HG03196 (cell line): ENCODE measurements around the gene ACO1.

Source experiments
- ATAC-seq: cut with Tn5 transposase; IDR thresholded peaks from one replicate; pipeline ENCODE4 v1.9.1; 2021; ENCODE audit not compliant: unreplicated experiment

ACO1 gene

DNA sequence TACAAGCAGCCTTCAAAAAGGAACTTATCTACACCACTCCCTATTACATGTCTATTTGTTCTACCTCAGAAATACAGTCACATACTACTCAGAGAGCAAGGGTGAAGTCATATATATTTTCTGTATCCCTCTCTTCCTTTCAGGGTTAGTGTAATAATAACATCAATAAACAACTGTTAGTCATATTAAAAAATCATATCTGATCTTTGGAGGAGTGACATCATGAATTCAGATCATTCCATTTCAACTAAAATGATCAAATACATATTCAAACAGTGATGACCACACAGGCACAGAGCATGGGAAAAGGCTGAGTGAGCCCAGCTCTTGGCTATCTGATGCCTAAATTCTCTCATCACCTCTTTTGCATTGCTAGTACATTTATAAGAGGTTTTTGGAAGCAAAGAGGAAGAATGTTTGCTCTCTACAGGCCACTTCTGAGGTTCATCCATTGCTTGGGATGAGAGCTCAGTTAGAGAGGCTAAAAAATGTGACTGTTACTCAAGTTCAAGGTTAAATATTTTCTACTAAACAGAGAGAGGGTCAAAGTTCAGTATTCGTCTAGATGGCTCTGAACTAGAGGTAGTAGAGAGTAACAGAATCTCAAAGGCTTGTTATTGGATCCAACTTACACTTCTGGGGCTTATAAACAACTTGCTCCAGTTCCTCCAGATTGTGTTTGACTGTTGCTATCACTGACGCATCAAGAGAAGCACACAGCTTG, 102.6 kb downstream of the ACO1 start:
- ATAC-seq = no peak

DNA sequence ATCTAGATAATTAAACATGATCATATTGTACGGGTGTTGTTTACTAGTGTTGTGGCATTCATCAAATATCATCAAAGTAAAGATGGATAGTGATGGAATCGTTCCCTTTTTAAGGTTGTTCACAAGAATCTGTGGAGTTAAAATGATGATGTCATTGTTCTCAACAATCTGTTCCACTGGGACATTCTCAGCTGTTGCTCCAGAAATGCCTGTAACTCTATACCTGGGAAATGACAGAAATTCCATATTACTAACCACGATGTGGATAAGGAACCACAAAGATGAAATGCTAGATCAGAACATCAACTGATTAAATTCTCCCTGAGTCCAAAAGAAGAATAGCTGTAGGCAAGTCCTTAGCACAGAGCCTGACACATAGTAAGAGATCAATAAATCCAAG, 103.5 kb downstream of the ACO1 start:
- ATAC-seq = no peak

DNA sequence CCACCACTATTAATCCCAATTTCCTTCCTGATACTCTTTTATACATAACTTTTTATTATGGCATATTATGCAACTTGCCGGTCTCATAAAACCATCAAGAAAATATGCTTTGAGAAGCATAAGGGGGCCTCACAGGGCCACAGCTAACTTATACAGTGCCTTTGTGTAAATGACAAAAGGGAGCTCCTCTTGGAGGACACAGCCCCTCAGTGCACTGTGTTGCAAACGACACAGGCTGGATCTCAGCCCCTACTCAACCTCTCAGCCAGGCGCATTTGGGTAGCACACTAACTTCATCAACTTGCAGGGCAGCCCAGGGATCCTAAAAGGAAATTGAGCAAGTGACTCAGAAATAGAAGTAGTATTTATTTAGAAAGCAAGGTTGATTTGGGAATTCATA, 106.2 kb downstream of the ACO1 start:
- no peak for ATAC-seq

DNA sequence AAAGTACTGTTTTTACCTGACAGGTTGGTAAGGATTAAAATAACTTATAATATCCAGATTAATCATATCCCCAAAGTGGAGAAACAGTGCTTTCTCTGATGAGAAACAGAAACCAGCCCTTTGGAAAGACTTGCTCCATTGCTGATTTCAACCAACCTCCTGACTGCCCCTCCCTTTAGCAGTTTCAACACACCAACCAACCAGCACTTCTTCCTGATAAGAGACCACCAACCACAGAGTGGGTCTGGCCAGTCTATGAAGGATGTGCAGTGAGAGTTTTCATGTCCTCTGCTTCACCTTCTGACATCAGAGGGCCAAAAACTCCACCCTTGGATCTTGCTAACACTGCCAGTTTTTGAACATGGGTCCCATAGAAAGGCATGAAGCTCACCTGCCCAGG, 113.5 kb downstream of the ACO1 start:
- no peak for ATAC-seq

DNA sequence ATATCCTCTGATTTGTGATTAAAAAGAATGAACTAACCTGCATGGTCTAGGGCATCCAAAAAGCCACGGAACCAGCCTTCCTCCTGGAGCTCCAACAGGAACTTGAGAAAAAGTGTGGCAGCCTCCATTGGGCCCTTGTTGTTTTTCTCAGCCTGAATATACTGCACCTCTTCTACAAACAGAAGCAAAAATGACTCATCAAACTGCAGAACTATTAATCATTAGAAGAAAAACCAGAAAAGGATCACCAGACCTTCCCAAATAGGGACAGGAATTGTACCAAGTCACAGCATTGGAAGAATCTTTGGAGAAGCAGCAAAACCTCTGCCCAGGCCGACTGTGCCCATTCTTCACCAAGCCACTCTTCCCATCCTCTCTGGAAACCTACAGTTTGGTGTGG, 116.3 kb downstream of the ACO1 start:
- ATAC-seq = no peak

DNA sequence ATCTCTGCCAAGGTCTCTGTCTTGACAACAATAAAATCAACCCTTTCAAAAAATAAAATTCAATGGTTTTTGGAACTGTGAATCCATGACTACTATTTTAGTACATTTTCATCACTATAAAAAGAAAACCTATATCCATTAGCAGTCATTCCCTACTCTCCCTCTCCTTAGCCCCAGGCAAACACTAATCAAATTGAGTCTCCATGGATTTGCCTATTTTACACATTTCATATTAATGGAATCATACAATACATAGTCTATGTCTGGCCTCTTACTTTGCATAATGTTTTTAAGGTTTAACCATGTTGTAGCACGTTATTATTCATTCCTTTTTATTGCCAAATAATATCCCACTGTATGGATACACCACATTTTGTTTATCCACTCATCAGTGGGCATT, 117.4 kb downstream of the ACO1 start:
- no peak for ATAC-seq

DNA sequence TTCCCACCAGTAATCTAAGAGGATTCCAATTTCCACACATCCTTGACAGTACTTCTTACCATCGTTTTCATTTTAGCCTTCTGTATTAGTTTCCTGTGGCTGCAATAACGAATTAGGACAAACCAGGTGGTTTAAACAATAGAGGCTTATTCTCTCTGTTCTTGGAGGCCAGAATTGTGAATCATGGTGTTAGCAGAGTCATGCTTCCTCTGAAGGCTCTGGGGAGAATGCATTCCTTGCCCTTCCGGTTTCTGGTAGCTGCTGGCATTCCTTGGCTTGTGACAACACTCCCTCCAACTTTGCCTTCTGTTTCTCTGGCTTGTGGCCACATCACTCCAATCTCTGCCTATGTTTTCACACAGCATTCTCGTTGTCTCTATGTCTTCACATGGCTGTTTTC, 118.0 kb downstream of the ACO1 start:
- ATAC-seq = no peak

DNA sequence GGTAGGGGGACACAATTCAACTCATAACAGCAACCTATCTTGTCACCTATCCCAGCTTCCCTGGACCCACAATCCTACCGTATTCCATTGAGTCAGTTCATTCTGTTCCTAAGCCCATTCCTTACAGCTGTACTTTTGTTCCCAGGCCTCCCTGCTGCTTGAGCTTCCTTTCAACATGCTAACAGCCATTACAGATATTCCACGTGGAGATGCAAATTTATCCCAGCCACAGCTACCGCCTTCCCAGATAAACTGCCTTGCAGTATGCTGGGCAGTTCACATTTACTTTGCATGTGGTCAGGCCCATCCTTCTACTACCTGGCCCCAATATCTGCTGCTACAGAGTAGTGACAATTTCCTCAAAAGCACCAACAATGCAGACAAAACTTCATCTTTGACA, 118.6 kb downstream of the ACO1 start:
- no peak for ATAC-seq
